Mammary epithelial cell (primary cell): Measurements from ENCODE around the gene LDLRAD4.

Experiments used
- EZH2 ChIP-seq: IDR thresholded peaks from 2 replicates; pipeline ENCODE4 v1.6.1; 2012; ENCODE audit warnings: low read length, inconsistent platforms, borderline replicate concordance
- TF ChIP-seq, protein P1 (sequence below), 2 donors: IDR thresholded peaks in 1 of 2; conservative IDR thresholded peaks in 1 of 2; 2 replicates each; pipeline ENCODE4 v1.5.1; 2011 to 2012; ENCODE audit warnings: inconsistent platforms in 2 of 2, low read length in 2 of 2, mild to moderate bottlenecking in 2 of 2, control low read depth in 1 of 2, low read depth in 1 of 2; ENCODE audit not compliant: insufficient read depth in 1 of 2; ENCODE audit errors: extremely low read depth in 1 of 2

DNA sequence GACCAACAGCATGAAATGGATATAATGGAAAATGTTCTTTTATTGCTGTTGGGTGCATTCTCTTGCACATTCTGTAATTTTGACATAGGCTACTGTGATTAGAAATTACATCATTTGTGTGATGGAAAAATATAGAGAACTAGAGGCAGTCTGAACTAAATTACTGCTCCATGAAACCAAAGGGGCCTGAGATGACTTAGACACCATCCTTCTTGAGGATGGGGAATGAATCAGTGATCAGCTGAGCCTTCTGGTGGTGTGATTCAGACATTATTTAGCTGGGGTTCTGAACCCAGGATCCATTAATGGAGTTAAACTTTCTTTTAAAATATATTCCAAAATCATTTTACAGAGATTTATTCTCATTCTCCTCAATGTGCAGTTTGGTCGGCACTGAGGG lies 135.8 kb downstream of the LDLRAD4 start:
- TF ChIP-seq, protein P1, sequence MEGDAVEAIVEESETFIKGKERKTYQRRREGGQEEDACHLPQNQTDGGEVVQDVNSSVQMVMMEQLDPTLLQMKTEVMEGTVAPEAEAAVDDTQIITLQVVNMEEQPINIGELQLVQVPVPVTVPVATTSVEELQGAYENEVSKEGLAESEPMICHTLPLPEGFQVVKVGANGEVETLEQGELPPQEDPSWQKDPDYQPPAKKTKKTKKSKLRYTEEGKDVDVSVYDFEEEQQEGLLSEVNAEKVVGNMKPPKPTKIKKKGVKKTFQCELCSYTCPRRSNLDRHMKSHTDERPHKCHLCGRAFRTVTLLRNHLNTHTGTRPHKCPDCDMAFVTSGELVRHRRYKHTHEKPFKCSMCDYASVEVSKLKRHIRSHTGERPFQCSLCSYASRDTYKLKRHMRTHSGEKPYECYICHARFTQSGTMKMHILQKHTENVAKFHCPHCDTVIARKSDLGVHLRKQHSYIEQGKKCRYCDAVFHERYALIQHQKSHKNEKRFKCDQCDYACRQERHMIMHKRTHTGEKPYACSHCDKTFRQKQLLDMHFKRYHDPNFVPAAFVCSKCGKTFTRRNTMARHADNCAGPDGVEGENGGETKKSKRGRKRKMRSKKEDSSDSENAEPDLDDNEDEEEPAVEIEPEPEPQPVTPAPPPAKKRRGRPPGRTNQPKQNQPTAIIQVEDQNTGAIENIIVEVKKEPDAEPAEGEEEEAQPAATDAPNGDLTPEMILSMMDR (conservative IDR thresholded peaks at IDR 0.05 in 1 of 2, IDR thresholded peaks at IDR 0.05 in 1 of 2; ENCODE audit: extremely low read depth in 1 of 2, insufficient read depth in 1 of 2, low read depth in 1 of 2, low read length in 2 of 2), result no peak
- TF ChIP-seq EZH2, result no peak
